LNCaP clone FGC (cell line): ENCODE results near the gene TTC23.
A peak's percentile ranks its signal among the peaks of the same experiment; 100 is the strongest.

Experiments used
- DNase-seq: peaks from one replicate; pipeline ENCODE4 v3.0.0-alpha.2; 2011; ENCODE audit warnings: low read depth
- H3K4me3 ChIP-seq: 2 replicates; pipeline ENCODE4 v1.5.1; 2011; ENCODE audit warnings: mild to moderate bottlenecking, low read depth, low read length, control low read depth
- TF ChIP-seq, protein P1 (sequence below): IDR thresholded peaks from 2 replicates; pipeline ENCODE4 v1.5.1; 2012; ENCODE audit warnings: mild to moderate bottlenecking; ENCODE audit not compliant: control insufficient read depth, insufficient read depth; ENCODE audit errors: extremely low read depth

TTC23 gene

GRCh38 chr15:99250494-99250856 lies 1.1 kb upstream of the TTC23 start:
- DNase-seq = no peak
- H3K4me3 ChIP-seq = peak overlapping the region; percentile 70
- TF ChIP-seq, protein P1, sequence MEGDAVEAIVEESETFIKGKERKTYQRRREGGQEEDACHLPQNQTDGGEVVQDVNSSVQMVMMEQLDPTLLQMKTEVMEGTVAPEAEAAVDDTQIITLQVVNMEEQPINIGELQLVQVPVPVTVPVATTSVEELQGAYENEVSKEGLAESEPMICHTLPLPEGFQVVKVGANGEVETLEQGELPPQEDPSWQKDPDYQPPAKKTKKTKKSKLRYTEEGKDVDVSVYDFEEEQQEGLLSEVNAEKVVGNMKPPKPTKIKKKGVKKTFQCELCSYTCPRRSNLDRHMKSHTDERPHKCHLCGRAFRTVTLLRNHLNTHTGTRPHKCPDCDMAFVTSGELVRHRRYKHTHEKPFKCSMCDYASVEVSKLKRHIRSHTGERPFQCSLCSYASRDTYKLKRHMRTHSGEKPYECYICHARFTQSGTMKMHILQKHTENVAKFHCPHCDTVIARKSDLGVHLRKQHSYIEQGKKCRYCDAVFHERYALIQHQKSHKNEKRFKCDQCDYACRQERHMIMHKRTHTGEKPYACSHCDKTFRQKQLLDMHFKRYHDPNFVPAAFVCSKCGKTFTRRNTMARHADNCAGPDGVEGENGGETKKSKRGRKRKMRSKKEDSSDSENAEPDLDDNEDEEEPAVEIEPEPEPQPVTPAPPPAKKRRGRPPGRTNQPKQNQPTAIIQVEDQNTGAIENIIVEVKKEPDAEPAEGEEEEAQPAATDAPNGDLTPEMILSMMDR = no peak

DNA sequence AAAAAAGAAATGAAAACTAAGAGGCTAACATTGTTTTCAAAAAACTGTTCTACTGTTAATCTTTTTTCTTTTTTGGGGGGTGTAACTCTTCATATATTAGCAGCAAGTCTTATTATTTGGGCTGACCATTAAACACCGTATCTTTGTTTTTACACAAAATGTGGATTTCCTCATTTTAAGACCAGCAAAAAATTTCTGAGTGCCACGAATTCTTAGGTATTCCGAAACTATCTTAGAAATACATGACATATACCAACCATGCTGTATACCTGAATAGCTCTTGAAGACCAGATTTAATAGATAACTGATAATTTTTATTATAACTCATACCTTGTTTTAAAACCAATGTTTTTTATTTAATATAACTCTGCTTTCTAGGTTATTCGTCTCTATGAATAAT lies 620 bp upstream of the TTC23 start:
- DNase-seq = no peak
- TF ChIP-seq, protein P1 = no peak
- peak overlapping the region; percentile 70 for H3K4me3 ChIP-seq

DNA sequence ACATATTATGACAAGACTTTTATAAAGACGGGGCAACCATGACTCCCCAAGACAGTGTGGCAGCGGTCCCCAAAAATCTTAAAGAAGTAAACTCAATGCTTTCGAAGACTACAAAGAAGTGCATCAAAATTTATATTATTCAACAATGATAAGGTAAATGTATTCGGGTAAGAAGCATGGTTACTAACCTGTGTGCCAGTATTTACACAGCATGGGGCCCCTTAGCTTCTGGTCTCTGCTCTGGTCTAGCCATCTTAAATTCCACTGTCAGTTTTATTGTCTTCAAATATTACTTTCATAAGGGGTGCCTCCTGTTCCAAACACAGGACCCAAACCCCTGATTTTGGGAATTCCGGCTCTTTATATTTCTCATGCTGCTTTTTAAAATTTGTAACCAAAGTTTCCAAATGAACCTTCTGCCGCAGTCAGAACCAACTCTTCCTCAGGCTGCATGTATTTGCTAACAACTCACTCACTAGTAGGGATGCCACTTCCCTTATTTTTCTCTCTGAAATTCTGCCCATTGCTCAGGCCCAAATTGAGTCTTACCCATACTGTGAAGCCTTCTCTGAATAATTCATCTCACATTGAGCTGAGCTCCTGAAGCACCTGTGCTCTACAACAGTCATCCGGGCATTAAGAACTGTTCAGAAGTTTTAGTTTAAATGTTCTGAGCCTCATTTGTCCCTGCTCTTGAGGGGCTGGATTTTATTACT lies 1.2 kb downstream of the TTC23 start:
- TF ChIP-seq, protein P1 = no peak
- DNase-seq = no peak
- peak overlapping the region; percentile 70 for H3K4me3 ChIP-seq

GRCh38 chr15:99247062-99247461 lies 2.3 kb downstream of the TTC23 start:
- no peak for DNase-seq
- no peak overlapping the region for H3K4me3 ChIP-seq
- TF ChIP-seq, protein P1 = no peak

DNA sequence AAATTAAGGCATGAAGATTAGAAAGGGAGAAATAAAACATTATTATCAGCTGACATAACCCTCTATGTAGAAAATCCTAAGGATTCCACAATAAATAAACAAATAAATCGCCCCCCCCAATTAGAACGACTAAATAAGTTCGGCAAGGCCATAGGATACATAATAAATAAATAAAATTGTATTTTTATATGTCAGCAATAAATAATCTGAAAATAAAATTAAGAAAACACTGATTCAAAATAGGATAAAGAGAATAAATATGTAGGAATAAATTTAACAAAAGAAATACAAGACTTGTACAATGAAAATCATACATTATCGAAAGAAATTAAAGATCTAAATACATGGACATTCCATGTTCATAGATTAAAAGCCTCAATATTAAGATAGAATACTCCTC lies 5.1 kb downstream of the TTC23 start:
- TF ChIP-seq, protein P1 = no peak
- no peak for DNase-seq
- no peak overlapping the region for H3K4me3 ChIP-seq

- H3K4me3 ChIP-seq = no peak overlapping the region
- no peak for DNase-seq
- TF ChIP-seq, protein P1 = no peak
Observed at GRCh38 chr15:99241752-99242151, 7.6 kb downstream of the TTC23 start.
